ENCODE results near the gene CCNJ.
"Not testable (repeated sequence)": the region's sequence is repeated elsewhere in the genome, so short reads cannot be mapped to it uniquely, and the experiment has no call there.

The CCNJ gene, protein sequence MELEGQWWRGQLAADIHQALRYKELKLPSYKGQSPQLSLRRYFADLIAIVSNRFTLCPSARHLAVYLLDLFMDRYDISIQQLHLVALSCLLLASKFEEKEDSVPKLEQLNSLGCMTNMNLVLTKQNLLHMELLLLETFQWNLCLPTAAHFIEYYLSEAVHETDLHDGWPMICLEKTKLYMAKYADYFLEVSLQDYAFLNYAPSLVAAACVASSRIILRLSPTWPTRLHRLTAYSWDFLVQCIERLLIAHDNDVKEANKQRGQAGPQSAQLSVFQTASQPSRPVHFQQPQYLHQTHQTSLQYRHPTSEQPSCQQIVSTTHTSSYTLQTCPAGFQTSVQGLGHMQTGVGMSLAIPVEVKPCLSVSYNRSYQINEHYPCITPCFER

GRCh38 chr10:96043033-96043892 is at the start of gene CCNJ:
Gene CCNJ, plus strand, starts transcription at chr10:96043583. Its CDS starts 811 bp downstream, at chr10:96044394.
- no peak for TF ChIP-seq ZFX (IDR thresholded peaks at IDR 0.05)
- TF ChIP-seq, protein P1, sequence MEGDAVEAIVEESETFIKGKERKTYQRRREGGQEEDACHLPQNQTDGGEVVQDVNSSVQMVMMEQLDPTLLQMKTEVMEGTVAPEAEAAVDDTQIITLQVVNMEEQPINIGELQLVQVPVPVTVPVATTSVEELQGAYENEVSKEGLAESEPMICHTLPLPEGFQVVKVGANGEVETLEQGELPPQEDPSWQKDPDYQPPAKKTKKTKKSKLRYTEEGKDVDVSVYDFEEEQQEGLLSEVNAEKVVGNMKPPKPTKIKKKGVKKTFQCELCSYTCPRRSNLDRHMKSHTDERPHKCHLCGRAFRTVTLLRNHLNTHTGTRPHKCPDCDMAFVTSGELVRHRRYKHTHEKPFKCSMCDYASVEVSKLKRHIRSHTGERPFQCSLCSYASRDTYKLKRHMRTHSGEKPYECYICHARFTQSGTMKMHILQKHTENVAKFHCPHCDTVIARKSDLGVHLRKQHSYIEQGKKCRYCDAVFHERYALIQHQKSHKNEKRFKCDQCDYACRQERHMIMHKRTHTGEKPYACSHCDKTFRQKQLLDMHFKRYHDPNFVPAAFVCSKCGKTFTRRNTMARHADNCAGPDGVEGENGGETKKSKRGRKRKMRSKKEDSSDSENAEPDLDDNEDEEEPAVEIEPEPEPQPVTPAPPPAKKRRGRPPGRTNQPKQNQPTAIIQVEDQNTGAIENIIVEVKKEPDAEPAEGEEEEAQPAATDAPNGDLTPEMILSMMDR (conservative IDR thresholded peaks at IDR 0.05): no peak
- H3K27ac ChIP-seq: no peak within 1 kb of the TSS

GRCh38 chr10:95994376-95994775 is 49.0 kb upstream of the CCNJ start:
- H3K27ac ChIP-seq: not testable (repeated sequence)

DNA sequence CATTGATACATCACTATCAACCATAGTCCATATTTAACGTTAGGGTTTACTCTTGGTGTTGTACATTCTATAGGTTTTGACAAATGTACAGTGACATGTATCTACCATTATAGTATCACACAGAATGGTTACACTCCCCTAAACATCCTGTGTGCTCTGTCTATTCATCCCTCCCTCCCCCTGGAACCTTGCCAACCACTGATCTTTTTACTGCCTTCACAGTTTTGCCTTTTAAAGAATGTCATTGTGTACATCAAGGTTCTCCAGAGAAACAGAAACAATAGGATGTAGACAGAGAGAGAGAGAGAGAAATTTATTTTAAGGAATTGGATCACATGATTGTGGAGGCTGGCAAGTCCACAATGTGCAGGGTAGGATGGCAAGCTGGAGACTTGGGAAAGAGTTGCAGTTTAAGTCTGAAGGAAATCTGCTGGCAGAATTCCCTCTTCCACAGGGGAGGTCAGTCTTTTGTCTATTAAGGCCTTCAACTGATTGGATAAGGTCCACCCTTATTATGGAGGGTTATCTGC is 45.1 kb upstream of the CCNJ start:
- H3K27ac ChIP-seq: no peak overlapping the region
- TF ChIP-seq ZFX (IDR thresholded peaks at IDR 0.05): no peak
- TF ChIP-seq, protein P1 (conservative IDR thresholded peaks at IDR 0.05): no peak

GRCh38 chr10:96013956-96014355 is 29.4 kb upstream of the CCNJ start:
- H3K27ac ChIP-seq: no peak overlapping the region
- no peak for TF ChIP-seq ZFX (IDR thresholded peaks at IDR 0.05)
- TF ChIP-seq, protein P1 (conservative IDR thresholded peaks at IDR 0.05): no peak

DNA sequence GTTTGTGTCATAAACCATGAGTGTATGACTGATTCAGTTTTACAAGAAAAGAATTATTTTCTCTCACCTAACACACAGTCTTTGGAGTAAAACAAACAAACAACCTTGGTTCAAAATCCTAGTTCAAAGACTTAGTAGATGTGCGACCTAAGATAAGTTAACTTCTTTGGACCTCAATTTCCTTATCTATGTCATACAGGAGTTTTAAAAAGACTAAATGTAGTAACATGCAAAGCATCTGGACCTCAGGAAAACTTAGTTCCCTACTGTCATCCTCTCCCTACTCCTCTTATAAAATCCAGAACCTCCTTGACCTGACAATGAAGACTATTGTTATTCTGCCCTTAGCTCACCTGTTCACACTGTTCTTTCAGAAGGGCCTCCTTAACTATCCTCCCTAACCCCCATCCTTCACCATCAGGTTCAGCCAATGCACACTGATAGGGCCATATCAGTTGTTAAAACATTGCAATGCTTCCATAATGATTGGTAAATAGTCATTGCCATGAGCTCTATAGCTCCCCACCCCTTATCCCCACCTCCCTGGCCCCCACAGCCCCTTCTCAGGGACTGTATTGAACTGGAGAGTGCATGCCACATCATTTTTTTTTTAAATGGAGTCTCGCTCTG is 28.8 kb upstream of the CCNJ start:
- TF ChIP-seq, protein P1 (conservative IDR thresholded peaks at IDR 0.05): no peak
- no peak for TF ChIP-seq ZFX (IDR thresholded peaks at IDR 0.05)
- H3K27ac ChIP-seq: no peak overlapping the region

DNA sequence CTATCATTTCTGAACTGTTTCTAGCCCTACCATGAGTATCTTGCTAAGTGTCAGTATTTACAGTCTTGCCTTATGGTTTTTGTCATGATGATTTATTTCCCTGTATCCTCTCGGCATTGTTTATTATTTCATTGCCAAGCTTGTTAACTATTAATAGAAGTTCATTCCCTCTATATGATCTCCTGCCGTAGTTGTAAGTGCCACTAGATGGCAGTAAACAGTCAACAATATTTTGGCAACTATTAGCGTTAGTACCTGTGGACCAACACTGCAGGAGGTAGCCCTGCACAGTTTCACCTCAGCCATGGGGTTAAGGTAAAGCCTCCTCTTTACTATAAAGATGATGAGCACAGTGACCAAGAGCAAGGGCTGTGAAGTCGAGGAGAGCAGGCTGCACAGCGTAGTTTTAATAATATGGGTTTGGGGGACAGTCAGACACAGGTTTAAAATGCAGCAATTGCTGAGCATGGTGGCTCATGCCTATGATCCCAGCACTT is 26.1 kb upstream of the CCNJ start:
- TF ChIP-seq ZFX (IDR thresholded peaks at IDR 0.05): no peak
- TF ChIP-seq, protein P1 (conservative IDR thresholded peaks at IDR 0.05): peak; percentile 87
- H3K27ac ChIP-seq: no peak overlapping the region

DNA sequence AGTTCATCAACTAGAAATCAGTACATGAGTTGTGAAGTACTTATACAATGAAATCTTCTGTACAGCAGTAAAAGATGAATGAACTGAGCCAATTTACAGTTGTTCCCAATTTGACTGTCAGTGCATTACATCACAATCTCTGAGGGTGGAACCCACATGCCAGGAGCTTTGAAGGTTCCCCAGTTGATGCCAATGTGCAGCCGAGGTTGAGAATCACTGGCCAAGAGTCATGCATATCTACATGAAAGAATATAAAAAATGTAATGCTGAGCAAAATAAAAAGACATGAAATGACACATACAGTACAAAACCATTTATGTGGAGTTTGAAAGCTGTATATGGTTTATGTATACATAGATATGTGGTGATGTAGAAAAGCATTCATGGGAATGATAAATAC is 22.1 kb upstream of the CCNJ start:
- TF ChIP-seq, protein P1 (conservative IDR thresholded peaks at IDR 0.05): no peak
- no peak for TF ChIP-seq ZFX (IDR thresholded peaks at IDR 0.05)
- no peak overlapping the region for H3K27ac ChIP-seq

Measured in C4-2B (cell line).